GM21786 (cell line): Measurements from ENCODE around the gene RAD23B.

Experiments used
- ATAC-seq: cut with Tn5 transposase; IDR thresholded peaks from one replicate; pipeline ENCODE4 v1.9.1; 2021; ENCODE audit not compliant: unreplicated experiment

RAD23B gene

DNA sequence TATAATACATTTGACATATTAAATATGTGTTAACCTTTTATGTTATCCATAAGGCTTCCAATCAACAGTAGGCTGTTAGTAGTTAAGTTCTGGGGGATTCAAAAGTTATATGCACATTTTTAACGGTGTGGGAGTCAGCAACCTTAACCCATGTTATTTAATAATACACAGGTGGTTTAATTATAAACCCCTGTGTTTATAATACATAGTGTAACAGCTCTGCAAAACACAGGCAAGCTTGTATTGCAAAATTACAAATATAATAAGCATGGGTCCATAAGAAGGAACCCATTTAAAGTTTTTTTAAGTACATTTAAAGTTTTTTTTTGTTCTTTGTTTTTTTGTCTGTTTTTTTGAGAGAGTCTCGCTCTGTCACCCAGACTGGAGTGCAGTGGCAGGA lies 14.5 kb upstream of the RAD23B start:
- no peak for ATAC-seq

DNA sequence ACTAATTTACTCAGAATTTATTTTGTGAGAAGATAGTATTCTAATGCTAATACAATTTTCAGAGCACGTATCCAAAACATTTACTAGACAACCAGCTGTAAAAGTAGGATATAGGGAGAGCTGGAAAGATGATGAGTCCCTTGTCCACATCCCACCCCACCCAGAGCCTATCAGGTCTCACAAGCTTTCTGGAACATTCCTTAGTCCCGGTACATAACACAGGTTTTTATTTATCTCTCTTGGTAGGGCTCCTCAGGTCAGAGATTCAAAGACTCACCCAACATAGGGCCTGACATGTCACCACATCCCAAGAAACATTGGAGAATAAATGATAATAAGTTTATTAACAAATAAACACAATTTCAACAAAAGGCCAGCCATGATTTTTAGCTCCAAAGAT lies 13.8 kb upstream of the RAD23B start:
- ATAC-seq, result no peak

DNA sequence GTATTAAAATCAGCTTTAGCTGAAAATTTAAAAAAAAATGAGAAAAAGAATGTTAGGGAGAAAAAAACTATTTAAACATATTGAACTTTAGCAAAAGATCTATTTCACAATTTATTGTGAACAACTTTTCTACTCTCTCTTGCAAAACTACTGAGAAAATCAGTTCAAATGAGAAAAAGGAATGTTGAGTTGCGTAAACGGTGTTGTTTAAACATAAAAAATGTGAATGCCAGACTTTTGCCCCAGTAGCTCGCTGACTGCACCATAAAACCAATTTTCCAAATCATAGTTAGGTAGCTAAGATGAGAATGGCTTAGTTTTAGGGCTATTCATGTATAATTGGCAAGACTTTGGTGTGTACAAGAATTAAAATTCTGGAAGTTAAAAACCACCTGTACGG lies 13.4 kb upstream of the RAD23B start:
- ATAC-seq, result no peak

DNA sequence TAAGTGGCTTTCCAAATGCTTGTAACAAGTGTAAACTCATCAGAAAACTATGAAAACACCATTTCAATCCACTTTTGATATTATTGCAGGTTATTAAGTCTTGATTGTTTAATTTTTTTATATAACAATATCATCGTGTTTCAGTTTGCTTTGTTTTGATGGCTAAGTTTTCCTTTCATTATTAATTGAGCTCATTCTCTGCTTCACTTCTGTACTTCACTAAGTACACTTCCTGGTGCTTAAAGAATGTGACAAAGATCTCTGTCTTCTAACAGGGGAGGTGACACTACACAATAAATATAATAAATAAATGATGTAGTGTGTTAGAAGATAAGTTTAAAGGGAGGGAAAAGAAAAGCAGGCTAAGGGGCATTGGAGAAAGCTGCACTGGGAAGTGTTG lies 13.0 kb upstream of the RAD23B start:
- peak; percentile 42 for ATAC-seq

DNA sequence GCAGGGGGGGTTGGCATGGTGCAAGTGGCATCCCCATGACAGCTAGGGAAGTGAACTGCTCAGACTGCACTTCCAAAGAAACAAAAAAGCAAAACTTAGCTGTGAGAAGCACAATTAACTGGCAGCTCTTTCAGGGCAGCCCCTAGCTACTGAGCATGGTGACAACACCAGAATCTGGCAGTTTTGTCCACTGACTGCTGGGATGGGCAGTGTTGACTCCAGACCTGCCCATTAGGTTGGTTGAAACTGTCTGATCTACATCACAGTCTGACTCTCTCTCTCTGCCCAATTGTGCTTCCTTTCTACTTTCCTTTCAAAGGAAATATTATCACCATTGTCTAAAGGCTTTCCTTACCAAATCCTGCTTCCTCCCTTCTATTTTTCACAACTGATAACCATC lies 12.5 kb upstream of the RAD23B start:
- peak; percentile 9 for ATAC-seq

DNA sequence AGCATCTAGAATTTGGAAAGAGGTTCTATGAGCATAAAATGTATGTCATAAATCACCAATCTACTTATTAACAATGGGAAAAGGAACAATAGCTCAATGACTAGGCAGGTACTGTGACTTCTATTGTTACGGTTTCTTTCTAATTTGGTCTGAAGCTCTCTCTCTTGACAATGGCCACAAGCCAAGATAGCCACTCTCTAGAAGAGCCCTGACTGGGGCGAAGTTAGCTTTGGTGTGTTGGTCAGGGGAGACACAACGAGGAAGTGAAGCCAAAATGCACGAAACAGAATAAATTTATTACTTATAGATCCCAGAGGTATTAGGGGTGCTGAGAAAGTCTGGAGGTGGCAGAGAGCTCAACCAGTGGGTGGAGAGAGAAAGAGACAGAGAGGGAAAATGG lies 9.4 kb upstream of the RAD23B start:
- ATAC-seq, result no peak

DNA sequence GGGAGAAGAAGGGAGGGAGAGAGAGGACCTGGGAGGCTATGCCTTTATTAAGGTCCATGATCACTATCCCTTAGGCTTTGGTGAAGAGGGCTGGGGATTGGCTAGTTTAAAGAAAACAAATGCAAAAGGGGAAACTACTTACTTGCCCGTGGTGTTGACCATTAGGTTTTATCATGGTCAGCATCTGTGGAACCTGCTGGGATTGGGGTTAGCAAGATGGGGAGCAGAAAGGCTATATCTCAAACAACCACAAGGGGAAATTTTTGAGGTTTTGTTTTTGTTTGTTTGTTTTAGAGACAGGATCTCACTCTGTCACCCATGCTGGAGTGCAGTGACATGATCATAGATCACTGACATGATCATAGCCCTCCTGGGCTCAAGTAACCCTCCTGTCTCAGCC lies 9.0 kb upstream of the RAD23B start:
- peak; percentile 45 for ATAC-seq

DNA sequence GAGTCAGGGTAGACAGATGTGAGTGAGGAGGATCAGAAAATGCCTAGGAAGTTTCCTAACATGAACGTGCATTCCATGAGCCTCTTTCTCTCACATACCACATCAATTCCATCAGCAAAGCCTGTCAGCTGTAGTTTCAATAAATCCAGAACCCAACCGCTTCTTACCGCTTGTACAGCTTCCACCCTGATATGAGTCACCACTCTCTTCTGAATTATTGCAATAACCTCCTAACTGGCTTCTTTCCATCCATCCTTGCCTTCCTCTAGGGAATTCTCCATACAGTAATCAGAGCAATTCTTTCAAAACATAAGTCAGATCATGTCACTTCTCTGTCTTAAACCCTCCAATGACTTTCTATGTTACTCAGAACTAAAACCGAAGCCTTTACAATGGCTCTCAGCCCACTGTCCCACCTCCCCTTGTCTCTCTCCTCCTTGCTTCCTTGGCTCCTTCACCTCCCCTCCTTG lies 8.1 kb upstream of the RAD23B start:
- ATAC-seq, result no peak

DNA sequence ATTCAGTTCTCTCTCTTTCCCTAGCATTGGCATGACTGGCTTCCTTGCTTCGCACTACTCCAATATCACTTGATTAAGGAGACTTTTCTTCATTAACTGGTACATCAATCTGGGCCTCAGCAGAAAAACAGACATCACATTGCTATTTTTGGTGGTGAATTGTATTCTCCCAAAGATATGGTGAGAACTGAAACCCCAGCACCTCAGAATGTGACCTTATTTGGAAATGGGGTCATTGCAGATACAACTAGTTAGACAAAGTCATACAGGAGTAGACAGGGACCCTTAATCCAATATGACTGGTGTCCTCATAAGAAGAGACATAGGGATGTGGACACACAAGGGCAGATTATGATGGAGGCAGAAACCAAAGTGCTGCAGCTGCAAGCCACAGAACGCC lies 7.5 kb upstream of the RAD23B start:
- no peak for ATAC-seq

DNA sequence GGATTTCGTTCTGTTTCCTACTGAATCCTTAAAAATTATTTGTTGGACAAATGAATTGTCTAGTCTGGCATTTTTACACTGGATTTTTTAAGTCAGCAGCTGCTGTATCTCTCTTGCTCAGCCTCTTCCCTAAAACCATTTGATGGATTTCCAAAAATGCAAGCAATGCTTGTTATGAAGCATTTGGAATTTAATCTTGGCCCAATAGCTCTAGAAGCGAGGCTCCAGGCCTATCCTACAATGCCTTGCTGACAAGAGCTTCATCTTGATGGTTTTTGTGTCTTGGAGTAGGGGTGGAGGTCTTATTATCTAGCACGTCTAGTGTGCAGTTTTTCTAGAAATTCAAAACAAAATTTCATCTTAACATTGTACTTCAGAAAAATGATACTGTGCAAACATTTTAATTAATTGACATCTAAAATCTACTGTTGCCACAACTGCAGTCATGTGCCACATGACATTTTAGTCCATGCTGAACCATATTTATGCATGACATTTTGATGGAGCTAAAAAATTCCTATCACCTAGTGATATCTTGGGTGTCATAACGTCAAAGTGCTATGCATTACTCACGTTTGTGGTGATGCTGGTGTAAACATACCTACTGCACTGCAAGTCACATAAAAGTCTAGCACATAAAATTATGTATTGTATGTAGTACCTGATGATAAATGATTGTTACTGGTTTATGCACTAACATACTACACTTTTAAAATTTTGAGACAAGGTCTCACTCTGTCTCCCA lies 5.9 kb upstream of the RAD23B start:
- no peak for ATAC-seq

DNA sequence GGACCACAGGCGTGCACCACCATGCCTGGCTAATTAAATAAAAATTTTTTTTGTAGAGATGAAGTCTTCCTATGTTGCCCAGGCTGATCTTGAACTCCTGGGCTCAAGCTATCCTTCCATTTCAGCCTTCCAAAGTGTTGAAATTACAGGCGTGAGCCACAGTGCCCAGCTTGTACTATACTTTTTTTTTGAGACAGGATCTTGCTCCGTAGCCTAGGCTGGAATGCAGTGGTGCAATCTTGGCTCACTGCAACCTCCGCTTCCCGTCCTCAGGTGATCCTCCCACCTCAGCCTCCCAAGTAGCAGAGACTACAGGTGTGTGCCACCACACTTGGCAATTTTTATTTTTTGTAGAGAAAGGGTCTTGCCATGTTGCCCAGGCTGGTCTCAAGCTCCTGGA lies 5.3 kb upstream of the RAD23B start:
- ATAC-seq, result no peak

DNA sequence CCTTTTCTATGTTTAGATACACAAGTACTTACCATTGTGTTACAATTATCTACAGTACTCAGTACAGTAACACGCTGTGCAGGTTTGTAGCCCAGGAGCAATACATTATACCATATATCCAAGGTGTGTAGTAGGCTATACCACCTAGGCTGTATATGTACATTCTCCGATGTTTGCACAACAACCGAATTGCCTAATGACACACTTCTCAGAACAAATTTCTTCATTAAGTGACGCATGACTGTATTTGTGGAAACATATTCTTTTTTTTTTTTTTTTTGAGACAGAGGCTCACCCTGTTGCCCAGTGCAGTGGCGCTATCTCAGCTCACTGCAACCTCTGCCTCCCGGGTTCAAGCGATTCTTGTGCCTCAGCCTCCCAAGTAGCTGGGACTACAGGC lies 4.0 kb upstream of the RAD23B start:
- ATAC-seq, result no peak

DNA sequence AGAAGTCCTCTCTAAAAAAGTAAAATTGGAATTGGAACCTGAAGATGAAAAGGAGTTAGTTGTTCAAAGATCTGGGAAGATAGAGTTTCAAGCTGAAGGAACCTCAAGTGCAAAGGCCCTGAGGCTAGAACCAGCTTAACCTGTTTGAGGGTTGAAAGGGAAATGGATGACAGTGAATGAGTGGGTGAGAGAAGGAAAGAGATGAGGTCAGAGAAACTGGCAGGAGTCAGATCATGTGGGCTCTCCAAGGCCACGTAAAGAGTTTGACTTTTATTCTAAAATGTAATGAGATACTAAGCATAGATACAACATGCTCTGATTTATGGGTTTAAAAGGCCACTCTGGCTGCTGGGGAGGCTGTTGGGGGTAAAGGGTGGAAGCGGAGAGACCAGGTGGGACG lies 2.5 kb upstream of the RAD23B start:
- ATAC-seq, result no peak

DNA sequence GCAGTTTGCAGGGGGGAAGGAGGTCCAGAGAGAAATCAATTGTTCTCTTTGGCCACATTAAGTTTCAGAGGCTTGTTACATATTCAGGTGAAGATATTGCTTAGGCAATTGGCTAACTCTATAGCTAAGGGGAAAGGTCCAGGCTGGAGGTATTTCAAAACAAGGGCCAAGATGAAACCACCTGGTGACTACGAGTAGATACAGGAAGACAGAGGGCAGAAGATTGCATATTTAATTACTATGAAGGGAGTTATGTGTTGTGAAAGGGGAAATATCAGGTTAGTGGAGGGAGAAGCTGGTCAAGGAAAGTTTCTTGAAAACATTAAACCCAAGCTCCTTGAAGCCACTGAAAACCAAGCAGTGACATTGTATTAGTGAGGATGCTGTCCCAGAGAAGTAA lies 1.9 kb upstream of the RAD23B start:
- ATAC-seq, result no peak

DNA sequence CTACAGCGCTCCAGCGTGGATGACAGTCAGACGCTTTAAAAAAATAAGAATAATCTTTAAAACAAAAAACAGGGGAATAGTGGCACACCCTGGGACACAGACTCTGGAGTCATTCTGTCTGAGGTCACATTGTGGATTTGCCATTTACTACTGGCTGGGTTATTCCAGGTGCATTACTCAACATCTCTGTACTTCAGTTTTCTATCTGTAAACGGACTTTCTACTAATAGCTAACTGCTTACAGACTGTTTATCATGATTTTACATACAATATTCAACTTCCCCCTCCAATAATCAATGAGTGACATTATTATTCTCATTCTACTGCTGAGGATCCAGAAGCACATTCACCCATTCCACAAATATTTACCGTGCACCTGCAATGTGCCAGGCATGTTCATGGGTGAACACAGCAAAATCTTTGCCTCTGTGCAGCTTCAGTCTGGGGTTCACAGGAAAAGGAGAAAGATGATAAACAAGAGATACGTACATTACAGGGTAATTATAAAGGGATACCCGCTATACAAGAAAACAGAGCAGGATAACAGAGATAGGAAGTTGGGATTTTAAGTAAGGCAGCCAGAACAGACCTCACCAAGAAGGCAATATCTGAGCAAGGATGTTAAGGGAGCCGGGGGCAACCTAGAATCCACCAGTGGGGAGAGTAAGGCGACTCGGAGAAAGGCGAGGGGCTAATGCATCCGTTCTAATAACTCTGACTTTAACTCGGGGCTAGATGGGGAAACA lies 984 bp upstream of the RAD23B start:
- no peak for ATAC-seq

DNA sequence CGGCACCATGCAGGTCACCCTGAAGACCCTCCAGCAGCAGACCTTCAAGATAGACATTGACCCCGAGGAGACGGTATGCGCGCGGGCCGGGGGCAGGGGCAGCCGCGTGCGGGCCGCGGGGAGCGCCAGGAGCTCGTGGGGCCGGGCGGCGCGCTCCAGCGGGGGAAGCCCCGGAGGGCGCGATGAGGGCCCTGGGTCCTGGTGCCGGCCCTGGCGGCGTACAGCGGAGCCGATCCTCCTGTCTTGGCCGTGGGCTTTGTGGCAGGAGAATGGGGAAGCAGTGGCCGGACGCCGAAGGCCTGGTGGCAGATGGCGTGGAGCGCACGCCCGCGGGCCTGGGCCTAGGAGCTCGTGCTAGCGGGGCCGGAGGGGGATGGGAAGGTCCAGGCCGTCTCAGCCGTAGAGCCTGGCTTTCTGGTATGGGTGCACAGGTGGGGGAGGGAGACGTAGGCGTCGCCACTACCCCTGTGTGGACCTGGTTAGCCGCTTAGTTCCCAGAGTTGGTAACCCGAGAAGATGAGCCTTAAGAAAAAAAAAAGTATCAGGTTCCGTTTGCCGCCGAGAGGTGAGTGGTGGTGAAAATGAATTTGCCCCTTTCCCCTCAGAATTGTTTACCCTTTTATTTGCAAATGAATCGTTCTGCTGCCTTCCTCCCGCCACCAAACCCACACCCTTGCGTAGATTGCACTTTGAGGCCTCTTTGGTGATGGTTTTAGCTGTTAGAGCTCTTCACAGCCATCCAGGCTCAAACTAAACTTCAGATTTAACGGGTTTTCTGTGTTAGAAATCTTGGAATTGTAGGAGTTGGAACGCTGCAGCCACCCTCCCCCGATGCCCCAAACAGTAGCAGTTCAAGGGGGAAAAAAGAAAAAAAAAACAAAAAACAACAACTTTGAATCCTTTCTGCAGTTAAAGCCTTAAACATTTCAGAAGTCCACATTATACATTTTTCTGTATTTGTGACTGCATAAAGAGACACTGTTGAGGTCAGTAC lies 841 bp downstream of the RAD23B start:
- ATAC-seq, result peak; percentile 38

DNA sequence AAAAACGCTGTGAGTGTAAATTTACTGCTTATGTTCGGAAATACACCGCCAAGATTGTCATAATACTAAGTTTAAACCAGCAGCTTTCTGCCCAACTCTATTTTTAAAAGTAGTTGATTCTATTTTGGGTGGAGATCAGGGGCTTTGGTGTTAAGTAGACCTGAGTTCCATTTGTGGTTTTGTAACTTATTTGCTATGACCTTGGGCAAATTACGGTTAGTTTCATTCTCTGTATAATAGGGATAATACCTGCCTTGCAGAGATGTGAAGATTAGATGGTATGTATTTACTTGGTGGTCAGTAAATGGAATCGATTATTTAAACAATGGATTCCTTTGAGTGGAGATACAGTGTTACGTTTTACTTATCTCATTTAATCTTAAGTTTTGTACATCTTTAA lies 1.6 kb downstream of the RAD23B start:
- ATAC-seq, result no peak

DNA sequence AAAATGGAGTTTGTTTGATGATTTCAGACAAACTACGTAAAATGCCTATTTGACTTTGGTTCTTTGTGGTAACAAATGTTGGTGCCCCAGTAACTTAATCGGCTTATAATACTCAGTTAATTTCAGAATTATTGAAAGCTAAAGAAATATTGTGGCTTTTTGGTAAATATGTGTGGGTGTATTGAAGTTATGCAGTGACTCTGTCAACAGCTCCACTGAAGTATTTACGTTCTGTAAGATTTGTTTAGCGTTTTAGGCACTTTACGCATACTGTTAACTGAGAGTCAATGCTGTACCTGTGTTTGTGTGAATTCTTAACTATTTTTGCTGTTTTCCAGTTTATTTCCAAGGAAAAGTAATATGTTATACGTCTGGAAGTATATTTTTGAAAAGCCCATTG lies 2.2 kb downstream of the RAD23B start:
- ATAC-seq, result no peak

DNA sequence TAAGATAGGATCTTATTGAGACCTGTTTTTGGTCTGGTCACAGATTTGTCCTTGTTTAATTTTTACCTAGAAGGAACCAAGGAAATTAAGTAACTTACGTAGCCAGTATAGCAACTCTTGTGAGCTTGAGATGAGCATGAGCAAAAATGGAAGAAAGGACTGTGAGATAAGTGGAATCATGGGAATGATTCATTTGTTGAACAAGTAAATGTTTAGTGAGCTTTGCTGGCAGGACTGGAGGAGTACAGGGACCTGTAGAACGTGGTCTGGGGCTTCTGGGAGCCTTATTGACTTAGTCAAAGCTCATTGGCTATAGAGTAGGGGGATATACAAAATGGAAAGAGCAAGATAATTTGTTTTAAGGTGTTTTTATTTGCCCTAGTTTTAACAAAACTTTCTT lies 3.0 kb downstream of the RAD23B start:
- no peak for ATAC-seq

DNA sequence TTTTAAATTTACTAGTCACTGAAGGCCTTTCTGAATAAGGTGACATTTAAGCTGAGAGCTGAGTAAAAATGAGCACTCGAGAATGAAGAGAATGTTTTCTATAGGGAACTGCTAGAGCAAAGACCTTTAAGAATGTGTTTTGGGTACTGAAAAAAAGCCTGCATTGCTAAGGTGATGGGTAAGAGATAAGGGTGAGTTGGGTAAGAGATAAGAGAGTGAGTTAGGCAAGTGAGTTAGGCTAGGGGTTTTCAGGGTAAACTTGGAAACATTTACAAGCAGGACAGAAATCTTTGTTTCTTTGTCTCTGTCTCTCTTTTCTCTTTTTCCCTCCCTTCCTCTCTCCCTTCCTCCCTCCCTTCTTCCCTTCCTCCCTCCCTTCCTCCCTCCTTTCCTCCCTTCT lies 5.6 kb downstream of the RAD23B start:
- no peak for ATAC-seq

DNA sequence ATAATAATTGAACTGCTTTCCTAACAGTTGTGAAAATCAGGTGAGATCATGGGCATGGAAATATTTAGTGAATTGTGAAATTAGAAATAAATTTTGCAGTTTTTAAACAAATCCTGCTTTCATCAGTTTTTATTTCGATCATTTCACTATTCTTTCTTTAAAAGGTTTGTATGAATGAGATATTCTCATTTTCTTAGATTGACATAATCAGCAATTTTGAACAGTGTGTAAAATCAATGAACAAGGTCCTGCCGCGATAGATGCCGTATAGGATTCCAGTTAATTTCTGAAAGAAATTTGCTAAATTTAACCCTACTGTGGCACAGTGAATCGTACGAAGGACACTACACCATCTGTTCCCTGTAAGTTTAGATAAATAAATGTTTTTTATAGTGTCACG lies 7.5 kb downstream of the RAD23B start:
- ATAC-seq, result no peak
